Measurements from ENCODE around the gene WDR5B.
"Not testable (repeated sequence)": the region's sequence is repeated elsewhere in the genome, so short reads cannot be mapped to it uniquely, and the experiment has no call there.

The WDR5B gene

GRCh38 chr3:122407946-122408345, 7.9 kb downstream of the WDR5B start:
- no peak for DNase-seq

DNA sequence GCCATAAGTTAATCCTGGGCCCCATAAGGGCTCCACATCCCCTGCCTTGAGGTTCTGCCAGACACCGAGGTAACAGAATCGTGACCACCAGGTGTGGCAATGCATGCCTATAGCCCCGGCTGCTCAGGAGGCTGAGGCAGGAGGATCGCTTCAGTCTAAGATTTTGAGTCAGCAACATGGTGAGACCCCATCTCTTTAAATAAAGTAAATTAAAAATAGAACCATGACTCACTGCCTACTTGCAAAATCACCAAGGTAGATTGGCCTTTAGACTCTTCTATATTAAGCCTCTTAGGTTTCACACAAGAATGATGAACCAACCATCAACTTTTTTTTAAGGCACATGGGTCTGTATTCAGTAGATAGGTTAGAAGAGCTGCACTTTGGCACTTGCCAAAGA, 9.7 kb downstream of the WDR5B start:
- no peak for DNase-seq

DNA sequence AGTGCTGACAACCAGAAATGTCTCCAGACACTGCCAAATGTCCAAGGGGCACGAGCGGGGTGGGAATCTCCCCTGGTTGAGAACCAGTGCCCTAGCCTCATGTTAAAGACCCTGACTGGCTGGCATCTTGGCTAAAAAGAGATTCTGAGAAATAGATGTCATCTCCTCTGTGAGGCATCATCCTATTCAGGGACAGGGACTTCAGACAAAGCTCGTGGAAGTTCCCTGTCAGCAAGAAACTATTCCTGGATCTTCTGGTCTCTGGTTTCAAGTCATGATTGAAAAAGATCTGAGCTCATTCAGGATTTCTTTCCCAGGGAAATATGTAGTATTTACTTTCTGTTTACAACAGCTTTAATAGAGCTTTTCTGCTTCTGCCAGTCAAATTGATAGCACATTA, 10.8 kb downstream of the WDR5B start:
- DNase-seq: no peak

- no peak for DNase-seq
Observed at GRCh38 chr3:122403489-122403888, 12.4 kb downstream of the WDR5B start.

GRCh38 chr3:122398920-122399319, 16.9 kb downstream of the WDR5B start:
- no peak for DNase-seq

- no peak for DNase-seq
Observed at GRCh38 chr3:122397201-122397600, 18.7 kb downstream of the WDR5B start.

GRCh38 chr3:122396511-122396910, 19.4 kb downstream of the WDR5B start:
- no peak for DNase-seq

- DNase-seq: peak; percentile 30
Observed at GRCh38 chr3:122395582-122395981, 20.3 kb downstream of the WDR5B start.

GRCh38 chr3:122394173-122394572, 21.7 kb downstream of the WDR5B start:
- DNase-seq: no peak

DNA sequence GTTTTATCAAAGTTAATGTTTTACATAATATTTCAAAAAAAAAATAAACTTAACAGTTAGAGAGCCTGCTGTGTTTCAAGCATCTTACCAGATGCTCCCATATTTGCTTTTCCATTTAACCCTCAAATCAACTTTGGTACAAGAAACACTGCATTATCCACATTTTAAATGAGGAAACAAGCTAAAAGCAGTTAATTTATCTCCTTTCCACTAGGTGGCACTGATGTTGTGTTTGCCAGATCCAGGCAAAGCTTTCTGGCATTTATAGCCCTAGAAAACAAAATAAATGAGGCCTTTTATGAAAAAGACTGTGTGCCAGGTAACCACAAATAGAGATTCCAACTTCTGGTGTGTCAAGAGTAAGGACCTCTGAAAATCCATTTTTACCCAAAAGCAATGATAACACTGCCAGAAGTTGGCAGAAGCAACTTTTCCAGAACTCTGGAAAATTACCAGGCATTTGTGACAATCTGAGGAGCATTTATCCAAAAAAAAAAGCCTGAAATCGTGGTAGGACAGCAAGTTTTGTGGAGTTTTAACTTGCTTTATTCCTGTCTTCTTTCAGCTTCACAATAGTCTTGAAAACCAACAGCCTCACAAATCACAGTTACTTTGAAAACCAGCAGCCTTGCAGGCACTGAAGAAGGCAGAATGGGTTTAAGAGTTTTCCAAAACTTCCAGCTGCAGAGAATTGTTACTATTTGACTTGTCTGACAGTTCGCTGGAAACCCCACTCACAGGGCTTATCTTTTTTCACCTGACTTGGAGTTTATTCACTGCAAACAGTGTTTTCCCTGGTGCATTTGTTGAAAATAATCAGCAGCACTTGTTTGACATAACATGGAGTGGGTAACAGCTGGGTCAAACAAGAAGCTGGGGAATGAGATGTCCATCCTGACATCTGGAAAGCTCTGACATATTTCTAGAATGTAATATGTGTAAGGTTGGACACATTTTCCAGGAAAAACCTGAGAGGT, 22.7 kb downstream of the WDR5B start:
- DNase-seq: peak; percentile 87

DNA sequence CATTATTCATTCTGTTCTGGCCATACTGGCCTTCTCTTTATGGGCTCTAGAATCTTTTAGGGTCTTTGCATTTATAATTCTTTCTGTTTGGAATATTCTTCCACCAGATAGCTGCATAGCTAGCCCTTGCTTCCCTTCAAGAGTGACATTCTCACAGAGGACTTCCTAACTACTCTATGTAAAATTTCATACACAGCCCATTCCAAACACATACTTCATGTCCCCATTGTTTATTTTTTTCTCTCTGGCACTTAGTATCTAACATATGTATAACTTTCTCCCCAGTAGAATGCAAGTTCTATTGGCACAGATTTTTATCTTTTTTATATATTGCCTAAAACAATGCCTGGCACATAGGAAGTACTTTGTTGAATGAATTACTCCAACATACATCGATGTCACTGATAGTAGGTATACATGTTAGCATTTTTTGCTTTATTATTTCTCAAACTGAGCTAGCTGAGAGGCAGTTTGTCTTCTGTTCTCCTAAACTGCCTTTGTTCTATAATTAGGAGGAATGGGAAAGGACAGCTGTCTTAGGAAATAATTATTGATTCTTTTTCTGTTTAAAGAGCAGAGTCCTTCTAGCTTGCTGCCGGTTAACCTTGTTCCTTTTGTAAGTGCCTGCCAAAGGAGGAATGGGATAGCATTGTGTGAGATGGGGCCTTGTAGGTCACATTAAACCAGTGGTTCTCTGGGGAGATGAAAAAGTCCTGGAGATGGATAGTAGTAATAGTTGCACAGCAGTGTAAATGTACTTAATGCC, 24.0 kb downstream of the WDR5B start:
- DNase-seq: no peak

DNA sequence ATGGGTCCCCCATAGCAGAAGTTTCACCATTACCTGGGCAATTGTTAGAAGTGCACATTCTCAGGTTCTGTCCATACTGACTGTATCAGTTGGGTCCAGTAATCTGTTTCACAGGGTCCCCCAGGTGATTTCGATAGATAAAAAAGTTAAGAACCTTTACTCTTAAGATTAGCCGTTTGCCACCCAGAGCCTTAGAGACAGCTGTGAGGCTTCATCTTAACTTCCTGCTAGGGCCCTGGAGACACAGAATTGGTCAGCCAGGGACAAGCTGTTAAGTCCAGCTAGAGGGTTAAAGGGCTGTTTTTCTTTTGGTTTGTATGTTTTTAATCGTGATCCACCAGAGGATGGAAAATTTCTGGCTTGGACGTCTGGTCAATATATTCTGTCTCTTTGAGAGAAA, 25.2 kb downstream of the WDR5B start:
- DNase-seq: peak; percentile 32

DNA sequence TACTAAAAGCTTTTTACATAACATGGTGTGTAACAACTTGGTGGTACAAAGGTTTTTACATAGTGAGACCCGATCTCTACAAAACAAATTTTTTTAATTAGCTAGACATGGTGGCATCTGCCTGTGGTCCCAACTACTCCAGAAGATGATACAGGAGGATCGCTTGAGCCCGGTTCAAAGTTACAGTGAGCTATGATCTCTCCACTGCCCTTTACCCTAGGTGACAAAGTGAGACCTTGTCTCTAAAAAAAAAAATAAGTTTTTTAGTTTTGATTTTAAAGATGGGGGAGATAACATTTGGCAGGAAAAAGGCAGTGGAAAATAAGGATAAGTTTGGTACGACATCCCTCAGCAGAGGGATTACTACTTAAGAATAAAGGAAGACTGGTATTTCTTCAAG, 26.0 kb downstream of the WDR5B start:
- no peak for DNase-seq

DNA sequence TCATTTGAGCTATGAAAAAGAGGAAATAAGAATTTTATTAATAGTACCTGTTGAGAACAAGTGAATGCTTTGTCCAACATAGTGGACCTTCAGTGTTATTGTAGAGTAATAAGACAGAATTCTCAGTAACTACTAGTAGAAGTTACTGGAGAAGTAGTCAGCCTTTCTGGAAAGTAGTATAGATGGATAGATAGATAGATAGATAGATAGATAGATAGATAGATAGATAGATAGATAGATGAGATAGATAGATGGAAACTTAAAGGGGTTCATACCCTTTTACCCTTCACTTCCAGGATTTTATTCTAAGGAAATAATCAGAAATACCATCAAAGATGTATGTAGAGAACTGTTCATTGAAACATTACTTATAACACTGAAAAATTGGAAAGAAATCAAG, 26.7 kb downstream of the WDR5B start:
- no peak for DNase-seq

DNA sequence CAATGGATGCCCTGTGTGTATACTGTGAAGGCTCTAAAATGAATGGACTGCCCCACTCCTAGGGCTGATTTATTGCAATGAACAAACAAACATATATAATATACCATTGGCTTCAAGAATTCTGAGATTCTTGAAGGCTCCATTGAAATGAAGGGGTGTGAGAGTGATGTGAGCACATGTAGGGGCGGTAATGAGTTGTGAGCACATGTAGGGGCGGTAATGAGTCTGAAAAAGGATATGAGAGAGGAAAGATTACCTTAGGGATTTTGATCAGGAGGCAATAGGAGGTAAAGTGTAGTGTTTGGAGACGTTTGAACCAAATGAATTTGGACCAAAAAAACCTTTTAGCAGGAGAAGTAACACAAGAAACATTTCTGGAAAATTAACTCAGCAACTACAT, 28.2 kb downstream of the WDR5B start:
- no peak for DNase-seq

DNA sequence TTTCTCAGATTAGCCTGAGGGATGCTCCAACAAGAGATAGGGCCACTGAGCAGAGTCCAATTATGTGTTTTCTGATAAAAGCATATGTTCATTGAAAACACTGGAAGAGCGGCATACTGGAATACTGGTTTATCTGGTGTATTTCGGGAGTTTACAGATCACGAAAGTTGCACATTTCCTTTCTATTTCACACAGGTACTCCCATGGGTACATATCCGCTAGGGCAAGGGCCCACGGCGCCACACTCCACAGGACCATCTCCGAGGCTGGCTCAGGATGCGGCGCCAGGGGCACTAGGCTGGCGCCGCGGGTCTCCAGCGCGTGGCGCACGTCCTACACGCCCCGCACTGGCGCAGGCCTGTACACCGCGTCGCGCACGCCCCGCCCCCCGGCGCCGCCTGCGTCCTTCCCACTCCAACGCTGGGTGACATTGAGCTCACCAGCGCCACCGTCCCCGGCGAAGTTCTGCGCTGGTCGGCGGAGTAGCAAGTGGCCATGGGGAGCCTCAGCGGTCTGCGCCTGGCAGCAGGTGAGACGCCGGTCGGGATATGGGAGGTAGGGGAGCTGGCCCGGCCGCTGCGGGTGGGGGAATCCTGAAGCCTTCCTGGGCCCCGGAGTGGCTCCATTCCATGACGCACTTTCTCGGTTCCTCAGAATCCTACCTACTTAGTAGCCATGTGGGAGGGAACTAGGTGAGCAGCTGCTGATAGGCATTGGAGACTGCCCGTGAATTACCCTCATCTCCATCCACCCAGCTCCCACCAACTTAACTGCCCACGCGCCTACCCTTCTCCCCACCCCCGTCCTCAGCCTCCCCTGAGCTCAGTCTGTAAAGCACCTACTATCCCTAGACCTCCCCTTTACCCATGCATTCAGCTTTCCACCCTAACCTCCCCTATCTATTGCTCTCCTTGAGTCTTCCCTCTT, 31.8 kb downstream of the WDR5B start, which contains the start of gene FAM162A:
Gene FAM162A, plus strand, starts transcription at position 412 of the 927 bp plus-strand sequence. Its CDS starts 84 bp downstream, at position 496.
- peak; percentile 98 for DNase-seq

DNA sequence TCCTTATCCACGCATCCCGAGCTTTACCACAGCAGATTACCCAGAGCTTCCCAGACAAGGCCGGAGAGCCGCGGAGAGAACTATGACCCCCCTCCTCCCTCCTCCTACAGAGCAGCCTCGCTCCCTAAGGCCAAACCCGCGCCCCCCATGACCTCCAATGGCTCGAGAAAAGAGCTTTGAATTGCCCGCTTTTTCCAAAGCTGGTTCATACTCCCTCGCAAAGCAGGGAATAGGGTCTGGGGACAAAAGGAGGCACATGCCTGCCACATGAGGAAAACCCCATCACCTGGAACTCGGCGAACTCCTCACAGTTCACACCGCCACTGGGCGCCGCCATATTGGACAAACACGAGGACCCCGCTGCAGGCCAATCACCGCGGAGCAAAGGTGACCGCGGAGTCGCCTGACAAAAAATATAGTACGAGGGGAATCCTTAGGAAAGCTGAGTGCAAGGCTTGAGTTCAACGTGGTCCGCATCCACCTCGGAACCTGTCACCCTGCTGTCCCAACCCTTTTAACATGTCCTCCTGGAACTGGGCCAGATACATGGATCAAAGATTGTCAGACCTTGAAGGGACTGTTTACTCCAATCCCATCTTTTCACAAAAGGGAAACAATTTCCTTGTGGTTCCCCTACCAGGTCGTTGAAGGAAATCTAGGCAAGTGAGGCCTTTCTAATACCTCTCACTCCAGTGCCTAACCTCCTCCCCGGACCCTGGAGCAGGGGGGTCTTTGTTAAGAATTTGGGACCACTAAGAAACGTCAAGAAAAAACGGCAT, 32.8 kb downstream of the WDR5B start, which contains the start of gene MIX23:
Gene MIX23, minus strand, starts transcription at position 344 of the 779 bp plus-strand sequence. Its CDS starts 7 bp downstream, at position 337.
- DNase-seq: peak; percentile 94

GRCh38 chr3:122377975-122378374, 37.9 kb downstream of the WDR5B start:
- no peak for DNase-seq

GRCh38 chr3:122374034-122374433, 41.8 kb downstream of the WDR5B start:
- no peak for DNase-seq

GRCh38 chr3:122366379-122366749, 49.5 kb downstream of the WDR5B start:
- DNase-seq: no peak

- DNase-seq: not testable (repeated sequence)
Observed at GRCh38 chr3:122365582-122366378, 50.1 kb downstream of the WDR5B start.

Data from hematopoietic multipotent progenitor cell treated with erythropoietin and hydrocortisone succinate and interleukin-3 and kit ligand, for 4 days (in vitro differentiated cells).